ENCODE measurements around the gene ODAD2. TPM values are rescaled to one million over a fixed set of nuclear protein-coding genes. Genes with fewer than 3 reads are reported as not detected.

Gene ODAD2
- total and polyA plus RNA-seq, 2 donors (not counting 3 experiments of a cell fraction or from before 2014, with no cell fraction given): 1.1 to 4.4 TPM

GRCh38 chr10:27801171-27801785, 197.6 kb downstream of the ODAD2 start:
- DNase-seq (ENCODE audit: low read depth, low spot score): no peak
- H3K27me3 ChIP-seq (ENCODE audit: control insufficient read depth in 2 of 2, insufficient read depth in 2 of 2, low read length in 2 of 2): peaks cover 0 to 12% of the 10 kb centered on the region in 2 experiments
- H4K20me1 ChIP-seq (replicated peaks; ENCODE audit: control insufficient read depth, extremely low read depth, insufficient read depth, low read length): no peaks in the 10 kb centered on the region
- POLR2A ChIA-PET: no interaction called here
- no peak overlapping the region for H3K27ac ChIP-seq (ENCODE audit: insufficient read depth, low read depth, low read length)
- BruUV-seq (replicated peaks): no TSS peak
- intact Hi-C loops (cut with micrococcal nuclease): no loop called here
- CTCF ChIA-PET: no interaction called here
- no peaks in the 10 kb centered on the region for H3K36me3 ChIP-seq (ENCODE audit: control insufficient read depth in 2 of 2, extremely low read depth in 1 of 2, insufficient read depth in 2 of 2, low read length in 2 of 2)
- no peaks in the 10 kb centered on the region for H3K4me1 ChIP-seq (ENCODE audit: control insufficient read depth, extremely low read depth, insufficient read depth, low read length)
- FAIRE-seq: no peak
- TF ChIP-seq GATA2 (IDR thresholded peaks at IDR 0.05; ENCODE audit: insufficient read depth, insufficient read length, low read depth, low read length): no peak
- TF ChIP-seq, protein P1, sequence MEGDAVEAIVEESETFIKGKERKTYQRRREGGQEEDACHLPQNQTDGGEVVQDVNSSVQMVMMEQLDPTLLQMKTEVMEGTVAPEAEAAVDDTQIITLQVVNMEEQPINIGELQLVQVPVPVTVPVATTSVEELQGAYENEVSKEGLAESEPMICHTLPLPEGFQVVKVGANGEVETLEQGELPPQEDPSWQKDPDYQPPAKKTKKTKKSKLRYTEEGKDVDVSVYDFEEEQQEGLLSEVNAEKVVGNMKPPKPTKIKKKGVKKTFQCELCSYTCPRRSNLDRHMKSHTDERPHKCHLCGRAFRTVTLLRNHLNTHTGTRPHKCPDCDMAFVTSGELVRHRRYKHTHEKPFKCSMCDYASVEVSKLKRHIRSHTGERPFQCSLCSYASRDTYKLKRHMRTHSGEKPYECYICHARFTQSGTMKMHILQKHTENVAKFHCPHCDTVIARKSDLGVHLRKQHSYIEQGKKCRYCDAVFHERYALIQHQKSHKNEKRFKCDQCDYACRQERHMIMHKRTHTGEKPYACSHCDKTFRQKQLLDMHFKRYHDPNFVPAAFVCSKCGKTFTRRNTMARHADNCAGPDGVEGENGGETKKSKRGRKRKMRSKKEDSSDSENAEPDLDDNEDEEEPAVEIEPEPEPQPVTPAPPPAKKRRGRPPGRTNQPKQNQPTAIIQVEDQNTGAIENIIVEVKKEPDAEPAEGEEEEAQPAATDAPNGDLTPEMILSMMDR (IDR thresholded peaks at IDR 0.05; ENCODE audit: extremely low read depth in 1 of 2, insufficient read depth in 1 of 2, low read depth in 1 of 2, low read length in 2 of 2): no peak
- TF ChIP-seq JUN (IDR thresholded peaks at IDR 0.05; ENCODE audit: borderline replicate concordance, insufficient read depth, insufficient read length, low read depth): no peak
- TF ChIP-seq EZH2 (IDR thresholded peaks at IDR 0.05; ENCODE audit: borderline replicate concordance, low read depth, low read length, severe bottlenecking): no peak
- no peak for TF ChIP-seq POLR2AphosphoS5 (IDR thresholded peaks at IDR 0.05; ENCODE audit: insufficient read depth, low read depth, low read length)
- TF ChIP-seq FOS (IDR thresholded peaks at IDR 0.05; ENCODE audit: borderline replicate concordance, insufficient read depth, low read length): no peak
- TF ChIP-seq MAX (IDR thresholded peaks at IDR 0.05; ENCODE audit: insufficient read depth, insufficient read length): no peak
- TF ChIP-seq POLR2A (IDR thresholded peaks at IDR 0.05; ENCODE audit: low read depth, low read length): no peak
- TF ChIP-seq MYC (IDR thresholded peaks at IDR 0.05; ENCODE audit: low read depth, low read length): no peak
- no peaks in the 10 kb centered on the region for H3K79me2 ChIP-seq (ENCODE audit: control insufficient read depth, insufficient read depth, low read length)
- H3K4me2 ChIP-seq (ENCODE audit: insufficient read depth, low read length): no peak overlapping the region
- no peak overlapping the region for H2AFZ ChIP-seq (ENCODE audit: low read depth, low read length)
- no peak overlapping the region for H3K4me3 ChIP-seq (replicated peaks in 1 of 3; ENCODE audit: insufficient read depth in 1 of 3, low read depth in 1 of 3, low read length in 3 of 3)
- H3K9ac ChIP-seq (replicated peaks; ENCODE audit: extremely low read depth, insufficient read depth, low read length): no peak overlapping the region
- dilution Hi-C loops (cut with MboI; ENCODE audit: extremely low pct_ligation_motif_present, low sequenced_read_pairs): no loop called here
- H3K9me3 ChIP-seq (replicated peaks; ENCODE audit: control insufficient read depth, insufficient read depth, low read length): no peaks in the 10 kb centered on the region
- H3K9me1 ChIP-seq (replicated peaks; ENCODE audit: control insufficient read depth, extremely low read depth, insufficient read depth, low read length): no peaks in the 10 kb centered on the region
